ENCODE data around the gene CLHC1.

CLHC1 gene

DNA sequence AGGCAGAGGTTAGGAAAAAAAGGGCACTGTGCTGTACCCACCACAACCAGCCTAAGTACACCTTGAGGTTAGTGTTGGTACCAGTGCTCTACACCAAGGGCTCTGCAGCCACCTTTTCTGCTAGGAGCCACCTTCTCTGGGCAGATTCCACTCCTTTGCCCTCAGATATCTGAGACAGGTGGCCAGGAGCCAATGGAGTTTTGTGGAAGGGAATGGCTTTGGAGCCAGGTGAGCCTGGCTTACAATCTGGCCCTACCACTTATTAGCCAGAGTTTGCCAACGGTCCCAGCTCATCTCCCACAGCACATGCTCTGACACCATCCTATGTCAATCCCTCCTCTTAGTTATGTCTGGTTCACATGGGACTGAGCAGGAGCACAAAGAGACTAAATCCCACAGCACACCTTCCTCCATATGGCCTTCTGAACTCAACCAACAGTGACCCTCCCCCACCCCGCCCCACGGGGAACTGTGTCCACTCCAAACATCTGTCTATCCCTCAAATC is 77.5 kb downstream of the CLHC1 start:
- POLR2A ChIA-PET, result no interaction called here
- TF ChIP-seq CTCF (IDR thresholded peaks at IDR 0.05; ENCODE audit: control extremely low read depth, extremely low read depth, low read depth, missing control alignments), result no peak
- CTCF ChIA-PET, result interaction anchor here (0.9 to 6.5 kb wide), 6 partner anchors 12 to 277 kb away, joined by 3 to 56 read pairs (median 8); no protein-coding TSS in a partner anchor
- no peak for DNase-seq (ENCODE audit: extremely low spot score)

GRCh38 chr2:55153584-55154299 is 78.4 kb downstream of the CLHC1 start:
- ChIA-PET POLR2A (no interaction called here), CTCF (interaction anchor here (0.9 to 6.2 kb wide), 7 partner anchors 9 to 278 kb away, joined by 3 to 56 read pairs (median 3); no protein-coding TSS in a partner anchor)
- no peak for DNase-seq (ENCODE audit: extremely low spot score)

GRCh38 chr2:55152475-55153412 is 79.3 kb downstream of the CLHC1 start:
- CTCF ChIA-PET, result interaction anchor here (1.0 to 6.2 kb wide), 8 partner anchors 10 to 279 kb away, joined by 3 to 56 read pairs (median 4); no protein-coding TSS in a partner anchor
- POLR2A ChIA-PET, result no interaction called here
- no peak for TF ChIP-seq CTCF (IDR thresholded peaks at IDR 0.05; ENCODE audit: control extremely low read depth, extremely low read depth, low read depth, missing control alignments)
- DNase-seq (ENCODE audit: extremely low spot score), result no peak

More at GRCh38 chr2:55153584-55154299, 78.4 kb downstream of the CLHC1 start:
- TF ChIP-seq CTCF (IDR thresholded peaks at IDR 0.05; ENCODE audit: control extremely low read depth, extremely low read depth, low read depth, missing control alignments), result no peak

DNA sequence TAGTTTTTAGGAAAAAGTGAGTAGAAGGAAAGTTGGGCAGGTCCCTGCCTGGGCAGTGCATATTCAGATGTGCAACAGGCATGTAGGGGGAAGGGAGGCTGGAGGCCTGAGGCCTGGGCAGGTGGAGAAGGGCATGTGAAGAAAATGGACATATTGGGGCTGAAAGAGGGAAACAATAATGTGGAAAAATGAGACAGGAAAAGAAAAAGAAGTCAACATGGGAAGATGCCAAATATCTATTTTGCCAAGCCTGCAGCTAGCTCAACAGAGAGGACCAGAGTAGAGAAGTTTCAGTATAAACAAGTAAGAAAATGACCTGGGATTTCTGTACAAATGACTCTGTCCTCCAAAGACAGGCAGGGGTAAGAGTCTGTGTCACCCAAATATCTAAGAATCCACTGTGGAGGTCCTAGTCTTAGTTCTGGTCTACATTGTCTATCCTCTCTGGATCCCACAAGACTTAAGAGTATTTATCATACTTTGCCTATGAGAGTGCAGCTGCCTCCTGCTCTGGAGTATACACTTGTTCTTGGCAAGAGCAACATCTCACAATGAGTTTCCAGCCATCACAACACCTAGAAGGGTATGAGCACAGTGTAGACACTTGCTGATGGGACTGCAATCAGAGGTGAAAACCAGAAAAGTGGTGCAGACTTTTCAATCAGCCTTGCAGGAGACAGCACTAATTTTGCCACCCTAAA is 80.2 kb downstream of the CLHC1 start:
- POLR2A ChIA-PET, result no interaction called here
- no peak for TF ChIP-seq CTCF (IDR thresholded peaks at IDR 0.05; ENCODE audit: control extremely low read depth, extremely low read depth, low read depth, missing control alignments)
- CTCF ChIA-PET, result interaction anchor here (0.7 to 6.2 kb wide), 6 partner anchors 8 to 487 kb away, joined by 3 to 56 read pairs (median 4); no protein-coding TSS in a partner anchor
- DNase-seq (ENCODE audit: extremely low spot score), result no peak

- ChIA-PET POLR2A (no interaction called here), CTCF (interaction anchor here (0.7 to 6.2 kb wide), 3 partner anchors 9 to 485 kb away, joined by 3 to 56 read pairs (median 3); no protein-coding TSS in a partner anchor)
- DNase-seq (ENCODE audit: extremely low spot score), result peak; percentile 64
- no peak for TF ChIP-seq CTCF (IDR thresholded peaks at IDR 0.05; ENCODE audit: control extremely low read depth, extremely low read depth, low read depth, missing control alignments)
Observed at GRCh38 chr2:55150834-55151233, 81.3 kb downstream of the CLHC1 start.
